Fibroblast of the aortic adventitia (primary cell): ENCODE measurements around the gene C4orf36. TPM values are rescaled to one million over a fixed set of nuclear protein-coding genes. Genes with fewer than 3 reads are reported as not detected.

ENCODE experiments used
- DNase-seq: peaks from one replicate; pipeline ENCODE4 v3.0.0-alpha.2; 2010; ENCODE audit warnings: low read depth
- H3K4me3 ChIP-seq: 2 replicates; pipeline ENCODE4 v1.5.1; 2011; ENCODE audit warnings: low read depth, mild to moderate bottlenecking, control low read depth, low read length, moderate library complexity
- CTCF ChIP-seq: IDR thresholded peaks from 2 replicates; pipeline ENCODE4 v1.5.1; 2011; ENCODE audit warnings: mild to moderate bottlenecking, low read length, control low read depth, inconsistent platforms; ENCODE audit not compliant: insufficient read depth
- total RNA-seq: library from RNA; depleted of rRNA; stranded (reverse); fragments of >200 nt; gene quantifications from 2 replicates; pipeline ENCODE4 v1.2.3, GENCODE V29; 2012; ENCODE audit warnings: low replicate concordance

The C4orf36 gene
- total RNA-seq, 1 donor = 0.81 TPM

- peak; percentile 77 for DNase-seq
- no peak for TF ChIP-seq CTCF
- H3K4me3 ChIP-seq = no peak overlapping the region
Measured at GRCh38 chr4:86855572-86855971, 36.6 kb downstream of the C4orf36 start.

- DNase-seq = no peak
- no peak overlapping the region for H3K4me3 ChIP-seq
- no peak for TF ChIP-seq CTCF
Measured at GRCh38 chr4:86853209-86853608, 39.0 kb downstream of the C4orf36 start.

GRCh38 chr4:86848732-86849619 is 43.2 kb downstream of the C4orf36 start, which contains the start of gene SLC10A6:
Gene SLC10A6, minus strand, starts transcription at chr4:86849384. Its CDS starts 269 bp downstream, at chr4:86849115.
- DNase-seq = no peak
- TF ChIP-seq CTCF = no peak
- H3K4me3 ChIP-seq = no peak within 1 kb of the TSS

GRCh38 chr4:86848136-86848535 is 44.1 kb downstream of the C4orf36 start:
- no peak for DNase-seq
- no peak for TF ChIP-seq CTCF
- no peak overlapping the region for H3K4me3 ChIP-seq

- TF ChIP-seq CTCF = no peak
- no peak for DNase-seq
- no peak overlapping the region for H3K4me3 ChIP-seq
Measured at GRCh38 chr4:86847571-86847970, 44.7 kb downstream of the C4orf36 start.

- no peak overlapping the region for H3K4me3 ChIP-seq
- DNase-seq = peak; percentile 86
- no peak for TF ChIP-seq CTCF
Measured at GRCh38 chr4:86846921-86847320, 45.3 kb downstream of the C4orf36 start.

- no peak for DNase-seq
- no peak for TF ChIP-seq CTCF
- H3K4me3 ChIP-seq = no peak overlapping the region
Measured at GRCh38 chr4:86845593-86845992, 46.6 kb downstream of the C4orf36 start.
